Omental fat pad (tissue), 4 donors: ENCODE results near the gene ARHGAP8. TPM values are rescaled to one million over a fixed set of nuclear protein-coding genes. Genes with fewer than 3 reads are reported as not detected.
"Not testable (repeated sequence)": the region's sequence is repeated elsewhere in the genome, so short reads cannot be mapped to it uniquely, and the experiment has no call there.

Experiments used
- ATAC-seq: fragments of 150-250 bp; one replicate; pipeline ENCODE4 v1.9.1; 2016; ENCODE audit warnings: mild to moderate bottlenecking, moderate library complexity; ENCODE audit not compliant: low FRiP score
- DNase-seq: peaks from one replicate; pipeline ENCODE4 v3.0.0-alpha.2; 2019; ENCODE audit warnings: low spot score
- total RNA-seq, 4 donors: library from RNA; depleted of rRNA; stranded (reverse); fragments of >200 nt; gene quantifications; one replicate each; pipeline ENCODE4 v1.1.0, GENCODE V29; 2016
- TF ChIP-seq, protein P1 (sequence below), 3 donors: fragments of 450-650 bp; IDR thresholded peaks; one replicate each; pipeline ENCODE4 v1.5.1; 2016 to 2017; ENCODE audit warnings: antibody characterized with exemption in 3 of 3, mild to moderate bottlenecking in 3 of 3, moderate library complexity in 2 of 3

ARHGAP8 gene
- total RNA-seq, 4 donors from 2014 or later, result 0.46 to 2.2 (median 1.9) TPM; not detected in 1

DNA sequence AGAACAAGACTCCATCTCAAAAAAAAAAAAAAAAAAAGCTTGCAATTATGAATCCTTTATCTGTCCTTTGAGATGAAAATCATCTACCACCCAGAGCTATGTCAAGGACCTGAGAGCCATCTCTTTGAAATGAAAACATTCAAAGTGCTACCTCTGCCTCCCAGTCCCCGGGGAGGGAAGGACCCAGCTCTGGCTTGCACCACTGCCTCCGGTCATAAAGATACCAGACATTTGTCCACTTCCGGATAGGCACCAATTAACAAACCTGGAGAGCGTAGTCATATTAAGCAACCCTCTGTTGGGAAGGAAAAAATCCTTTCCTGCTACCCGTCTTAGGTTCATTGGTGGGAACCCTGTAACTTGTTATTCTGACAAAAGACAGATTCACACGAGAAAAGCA, 98.6 kb downstream of the ARHGAP8 start:
- ATAC-seq, result no peak
- no peak for DNase-seq
- TF ChIP-seq, protein P1, sequence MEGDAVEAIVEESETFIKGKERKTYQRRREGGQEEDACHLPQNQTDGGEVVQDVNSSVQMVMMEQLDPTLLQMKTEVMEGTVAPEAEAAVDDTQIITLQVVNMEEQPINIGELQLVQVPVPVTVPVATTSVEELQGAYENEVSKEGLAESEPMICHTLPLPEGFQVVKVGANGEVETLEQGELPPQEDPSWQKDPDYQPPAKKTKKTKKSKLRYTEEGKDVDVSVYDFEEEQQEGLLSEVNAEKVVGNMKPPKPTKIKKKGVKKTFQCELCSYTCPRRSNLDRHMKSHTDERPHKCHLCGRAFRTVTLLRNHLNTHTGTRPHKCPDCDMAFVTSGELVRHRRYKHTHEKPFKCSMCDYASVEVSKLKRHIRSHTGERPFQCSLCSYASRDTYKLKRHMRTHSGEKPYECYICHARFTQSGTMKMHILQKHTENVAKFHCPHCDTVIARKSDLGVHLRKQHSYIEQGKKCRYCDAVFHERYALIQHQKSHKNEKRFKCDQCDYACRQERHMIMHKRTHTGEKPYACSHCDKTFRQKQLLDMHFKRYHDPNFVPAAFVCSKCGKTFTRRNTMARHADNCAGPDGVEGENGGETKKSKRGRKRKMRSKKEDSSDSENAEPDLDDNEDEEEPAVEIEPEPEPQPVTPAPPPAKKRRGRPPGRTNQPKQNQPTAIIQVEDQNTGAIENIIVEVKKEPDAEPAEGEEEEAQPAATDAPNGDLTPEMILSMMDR (IDR thresholded peaks at IDR 0.05), result no peak

DNA sequence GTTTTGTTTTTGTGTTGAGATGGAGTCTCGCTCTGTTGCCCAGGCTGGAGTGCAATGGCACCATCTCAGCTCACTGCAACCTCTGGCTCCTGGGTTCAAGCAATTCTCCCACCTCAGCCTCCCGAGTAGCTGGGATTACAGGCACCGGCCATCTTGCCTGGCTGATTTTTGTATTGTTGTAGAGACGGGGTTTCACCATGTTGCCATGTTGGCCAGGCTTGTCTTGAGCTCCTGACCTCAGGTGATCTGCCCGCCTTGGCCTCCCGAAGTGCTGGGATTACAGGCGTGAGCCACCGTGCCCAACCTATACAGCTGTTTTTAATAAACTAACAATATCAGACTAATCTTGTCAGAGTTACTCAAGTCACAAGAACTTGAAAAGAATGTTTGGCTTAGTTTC, 102.3 kb downstream of the ARHGAP8 start:
- not testable (repeated sequence) for DNase-seq, ATAC-seq

DNA sequence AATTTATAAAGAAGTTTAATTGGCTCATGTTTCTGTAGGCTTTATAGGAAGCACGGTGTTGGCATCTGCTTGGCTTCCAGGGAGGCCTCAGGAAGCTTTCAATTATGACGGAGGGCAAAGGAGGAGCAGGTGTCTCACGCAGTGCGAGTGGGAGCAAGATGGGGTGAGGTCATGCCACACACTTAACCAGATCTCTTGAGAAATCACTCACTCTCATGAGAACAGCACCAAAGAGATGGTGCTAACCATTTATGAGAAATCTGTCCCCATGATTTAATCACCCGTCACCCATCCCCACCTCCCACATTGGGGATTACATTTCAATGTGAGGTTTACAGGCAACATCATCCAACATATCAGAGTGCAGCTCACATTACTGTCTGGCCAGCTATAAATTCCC, 103.5 kb downstream of the ARHGAP8 start:
- TF ChIP-seq, protein P1 (IDR thresholded peaks at IDR 0.05), result no peak
- DNase-seq (no peak), ATAC-seq (no peak)

DNA sequence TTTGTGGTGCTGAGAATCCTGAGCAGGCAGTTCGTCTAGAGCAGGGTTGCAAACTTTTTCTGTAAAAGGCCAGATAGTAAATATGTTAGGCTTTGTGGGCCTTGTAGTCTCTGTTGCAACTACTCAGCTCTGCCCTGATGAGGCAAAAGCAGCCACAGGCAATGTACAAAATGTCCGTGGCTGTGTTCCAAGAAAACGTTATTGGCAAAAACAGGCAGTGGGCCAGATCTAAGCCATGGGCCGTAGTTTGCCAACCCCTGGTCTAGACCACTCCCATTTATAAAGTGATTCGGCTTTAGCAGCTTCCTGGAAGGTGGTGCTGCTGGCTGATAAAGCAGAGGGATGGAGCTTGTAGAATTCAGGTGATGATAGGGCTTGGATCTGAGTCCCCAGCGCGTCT, 106.4 kb downstream of the ARHGAP8 start:
- not testable (repeated sequence) for DNase-seq
- peak; percentile 19 for ATAC-seq

DNA sequence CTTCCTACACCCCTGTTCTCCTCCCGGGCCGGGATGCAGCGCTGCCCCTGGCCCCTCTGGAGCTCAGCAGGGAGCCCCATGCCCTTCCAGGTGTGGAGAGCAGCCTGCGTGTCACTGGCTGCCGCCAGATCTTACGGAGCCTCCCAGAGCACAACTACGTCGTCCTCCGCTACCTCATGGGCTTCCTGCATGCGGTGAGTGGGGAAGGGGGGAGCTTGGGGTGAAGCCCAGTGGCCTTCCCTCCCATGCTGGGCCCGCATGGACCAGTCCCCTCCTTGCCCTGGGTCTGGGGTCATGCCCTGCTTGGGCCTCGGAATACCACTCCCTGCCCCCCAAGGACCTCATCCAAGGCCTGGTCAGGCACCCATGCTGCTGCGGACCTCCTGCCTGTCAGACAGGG, 107.3 kb downstream of the ARHGAP8 start:
- TF ChIP-seq, protein P1 (IDR thresholded peaks at IDR 0.05), result no peak
- ATAC-seq (no peak), DNase-seq (no peak)

DNA sequence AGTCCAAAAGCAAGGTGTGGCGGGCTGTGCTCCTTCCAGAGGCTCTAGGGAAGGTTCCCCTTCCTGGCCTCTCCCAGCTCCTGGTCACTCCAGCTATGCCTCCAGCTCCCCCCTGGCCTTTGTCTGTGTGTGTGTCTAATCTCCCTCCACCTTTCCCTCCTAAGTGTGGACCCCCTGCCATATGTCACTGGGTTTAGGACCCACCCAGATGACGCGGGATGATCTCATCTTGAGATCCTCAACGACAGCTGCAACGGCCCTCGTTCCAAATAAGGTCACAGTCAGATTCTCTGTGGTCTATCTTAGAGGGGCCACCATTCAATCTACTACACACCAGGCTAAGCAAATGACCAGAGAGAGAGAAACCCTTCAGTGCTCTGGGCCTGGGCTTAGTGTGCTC, 107.9 kb downstream of the ARHGAP8 start:
- ATAC-seq, result no peak
- no peak for DNase-seq
- TF ChIP-seq, protein P1 (IDR thresholded peaks at IDR 0.05), result no peak

DNA sequence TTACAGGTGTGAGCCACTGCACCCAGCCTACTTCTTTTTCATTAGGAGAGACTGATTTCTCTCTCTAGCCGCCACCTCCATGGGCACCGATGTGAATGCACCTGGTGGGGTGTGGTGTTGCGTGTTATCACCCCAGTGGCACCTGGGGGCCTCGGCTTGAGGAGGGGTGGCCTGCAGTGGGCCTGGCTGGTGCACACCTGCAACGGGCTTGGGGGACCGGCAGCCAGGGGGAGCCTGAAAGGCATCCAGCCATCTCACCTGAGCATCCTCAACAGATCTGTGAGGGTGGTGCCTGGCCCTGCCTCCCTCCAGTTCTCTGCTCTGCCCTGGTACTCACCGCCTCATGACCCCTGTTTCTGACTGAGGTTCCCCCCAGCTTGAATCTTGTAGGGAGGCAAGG, 108.9 kb downstream of the ARHGAP8 start:
- ATAC-seq (no peak), DNase-seq (no peak)
- TF ChIP-seq, protein P1 (IDR thresholded peaks at IDR 0.05), result no peak

DNA sequence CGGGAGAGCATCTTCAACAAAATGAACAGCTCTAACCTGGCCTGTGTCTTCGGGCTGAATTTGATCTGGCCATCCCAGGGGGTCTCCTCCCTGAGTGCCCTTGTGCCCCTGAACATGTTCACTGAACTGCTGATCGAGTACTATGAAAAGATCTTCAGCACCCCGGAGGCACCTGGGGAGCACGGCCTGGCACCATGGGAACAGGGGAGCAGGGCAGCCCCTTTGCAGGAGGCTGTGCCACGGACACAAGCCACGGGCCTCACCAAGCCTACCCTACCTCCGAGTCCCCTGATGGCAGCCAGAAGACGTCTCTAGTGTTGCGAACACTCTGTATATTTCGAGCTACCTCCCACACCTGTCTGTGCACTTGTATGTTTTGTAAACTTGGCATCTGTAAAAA, 109.9 kb downstream of the ARHGAP8 start:
- DNase-seq (no peak), ATAC-seq (no peak)
- TF ChIP-seq, protein P1 (IDR thresholded peaks at IDR 0.05), result no peak
